Renal cortex interstitium (tissue), 11 donors: ENCODE measurements around the gene PCAT7. TPM values are rescaled to one million over a fixed set of nuclear protein-coding genes. Genes with fewer than 3 reads are reported as not detected.
"Not testable (repeated sequence)": the region's sequence is repeated elsewhere in the genome, so short reads cannot be mapped to it uniquely, and the experiment has no call there.

ENCODE experiments used
- DNase-seq, 11 donors: peaks; one replicate each; pipeline ENCODE4 v3.0.0-alpha.2; 2013; ENCODE audit warnings: low read depth in 9 of 11, low spot score in 4 of 11; ENCODE audit errors: extremely low read depth in 1 of 11
- polyA plus RNA-seq, 3 donors: library from polyadenylated mRNA; unstranded; fragments of 120-200 nt; gene quantifications; one replicate each; pipeline ENCODE4 v1.2.1, GENCODE V29; 2013; ENCODE audit not compliant: insufficient read length in 3 of 3

PCAT7 gene
- polyA plus RNA-seq, 3 donors, result 0.30 to 0.45 (median 0.33) TPM

DNA sequence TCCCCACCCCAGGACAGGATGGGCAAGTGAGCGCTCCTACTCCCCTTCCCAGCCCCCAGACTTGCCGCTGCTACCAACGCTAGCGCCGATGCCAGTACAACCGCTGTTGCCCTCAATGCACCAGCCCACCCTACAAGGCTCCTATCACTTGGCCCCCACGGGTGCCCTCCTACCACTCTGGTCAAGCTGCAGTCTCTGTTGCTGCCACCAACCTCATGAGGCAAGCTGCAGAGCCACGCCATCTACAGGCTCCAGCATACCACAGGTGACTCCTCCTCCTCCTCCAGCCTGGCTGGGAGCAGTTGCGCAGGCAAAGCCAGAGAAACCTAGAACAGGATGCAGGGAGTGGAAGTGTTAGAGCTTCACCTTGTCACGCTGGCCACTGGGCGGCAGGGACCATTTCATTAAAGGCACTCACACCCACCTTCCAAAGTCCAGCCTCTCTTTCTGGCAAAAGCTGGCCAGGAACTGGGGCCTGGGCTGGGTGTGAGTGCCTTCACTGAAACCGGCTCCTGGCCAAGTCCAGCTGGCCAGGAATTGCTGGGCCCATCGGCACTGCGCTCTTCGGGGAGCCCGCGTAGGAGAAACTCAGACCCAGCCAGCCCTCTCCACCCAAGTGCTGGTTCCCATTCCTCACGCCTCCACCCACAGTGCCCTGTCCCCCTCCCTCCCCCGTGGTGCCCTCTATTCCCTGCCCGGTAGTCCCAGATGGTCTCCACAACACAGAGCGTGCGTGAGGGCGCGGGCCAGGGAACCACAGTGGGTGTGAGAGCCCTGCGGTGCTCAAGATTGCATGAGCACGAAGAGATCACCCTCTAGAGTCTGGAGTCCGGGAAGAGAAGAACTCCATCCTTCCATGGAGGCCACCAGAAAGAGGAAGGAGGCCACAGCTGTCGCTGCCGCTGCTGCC lies 1.6 kb upstream of the PCAT7 start:
- no peak for DNase-seq

DNA sequence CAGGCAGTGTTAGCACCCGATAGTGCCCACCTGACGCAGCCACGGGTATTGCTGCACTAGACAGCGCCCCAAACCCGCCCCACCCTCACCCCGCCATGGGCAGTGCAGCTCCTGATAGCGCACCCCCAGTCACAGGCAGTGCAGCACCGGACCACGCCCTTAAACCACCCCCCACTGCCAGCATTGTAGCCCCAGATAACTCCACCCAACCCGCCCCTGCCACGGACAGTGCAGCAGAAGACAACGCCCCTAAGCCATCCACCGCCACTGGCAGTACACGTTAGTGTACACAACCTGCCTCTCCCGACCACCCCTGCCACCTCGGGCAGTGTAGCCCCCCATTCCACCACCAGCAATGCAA lies 825 bp upstream of the PCAT7 start:
- no peak for DNase-seq

DNA sequence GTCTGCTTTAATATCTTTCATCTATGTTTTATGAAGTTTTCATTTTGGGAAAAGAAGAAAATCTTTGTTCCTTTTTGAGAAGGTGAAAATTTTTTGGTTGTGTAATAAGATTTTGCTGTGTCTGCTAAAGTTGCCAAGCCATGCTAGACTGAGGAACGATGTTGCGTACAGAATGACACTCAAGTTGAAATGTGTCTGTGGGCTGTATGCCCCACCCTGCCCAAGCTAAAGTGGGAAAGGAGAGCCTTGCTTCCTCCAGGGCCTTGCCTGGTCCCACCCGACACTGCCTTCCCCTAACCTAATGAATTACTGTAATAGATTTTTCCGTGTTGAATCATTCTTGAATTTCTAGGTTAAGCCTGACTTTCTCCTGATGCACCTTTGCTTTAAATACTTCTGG lies 2.5 kb downstream of the PCAT7 start:
- DNase-seq, result no peak

GRCh38 chr9:94560237-94560636 lies 5.4 kb downstream of the PCAT7 start:
- DNase-seq, result no peak

DNA sequence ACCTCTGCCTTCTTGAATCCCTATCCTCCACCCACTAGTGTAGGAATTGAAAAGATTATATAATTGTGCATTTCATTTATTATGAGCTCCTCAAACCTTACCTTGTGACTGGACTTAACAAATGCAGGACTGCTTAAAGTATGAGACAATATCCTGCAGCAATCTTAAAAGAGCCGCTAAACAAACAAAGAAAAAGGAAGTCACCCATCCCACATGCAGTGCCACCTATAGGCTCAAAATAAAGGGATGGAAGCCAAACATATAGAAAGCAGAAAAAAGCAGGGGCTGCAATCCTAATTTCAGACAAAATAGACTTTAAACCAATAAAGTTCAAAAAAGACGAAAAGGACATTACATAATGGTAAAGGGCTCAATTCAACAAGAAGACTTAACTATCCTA lies 8.7 kb downstream of the PCAT7 start:
- DNase-seq, result no peak

DNA sequence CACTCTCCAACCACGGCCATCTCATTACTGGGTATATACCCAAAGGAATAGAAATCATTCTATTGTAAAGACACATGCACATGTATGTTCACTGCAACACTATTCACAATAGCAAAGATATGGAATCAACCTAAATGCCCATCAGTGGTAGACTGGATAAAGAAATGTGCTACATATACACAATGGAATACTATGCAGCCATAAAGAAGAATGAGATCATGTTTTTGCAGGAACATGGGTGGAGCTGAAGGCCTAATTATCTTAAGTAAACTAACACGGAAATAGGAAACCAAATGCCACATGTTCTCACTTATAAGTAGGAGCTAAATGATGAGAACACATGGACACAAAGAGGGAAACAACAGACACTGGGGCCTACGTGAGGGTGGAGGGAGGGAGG lies 9.4 kb downstream of the PCAT7 start:
- not testable (repeated sequence) for DNase-seq

DNA sequence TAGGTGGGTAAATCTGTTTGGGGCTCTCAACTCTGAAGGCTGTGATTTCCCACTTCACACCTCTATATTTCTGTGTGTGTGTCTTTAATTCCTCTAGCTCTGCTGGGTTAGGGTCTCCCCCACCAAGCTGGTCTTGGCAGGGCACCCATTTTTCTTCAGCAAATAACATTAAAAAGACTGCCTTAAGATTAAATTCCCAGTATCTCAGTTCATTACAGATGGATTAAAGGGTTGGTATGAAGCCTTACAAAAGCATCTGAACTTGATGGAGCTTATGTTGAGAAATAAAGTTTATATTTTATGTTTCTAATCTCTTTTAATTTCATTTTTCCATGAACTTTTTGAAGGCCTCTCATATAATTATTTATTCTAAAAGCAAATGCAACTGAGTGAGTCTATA lies 11.7 kb downstream of the PCAT7 start:
- no peak for DNase-seq

DNA sequence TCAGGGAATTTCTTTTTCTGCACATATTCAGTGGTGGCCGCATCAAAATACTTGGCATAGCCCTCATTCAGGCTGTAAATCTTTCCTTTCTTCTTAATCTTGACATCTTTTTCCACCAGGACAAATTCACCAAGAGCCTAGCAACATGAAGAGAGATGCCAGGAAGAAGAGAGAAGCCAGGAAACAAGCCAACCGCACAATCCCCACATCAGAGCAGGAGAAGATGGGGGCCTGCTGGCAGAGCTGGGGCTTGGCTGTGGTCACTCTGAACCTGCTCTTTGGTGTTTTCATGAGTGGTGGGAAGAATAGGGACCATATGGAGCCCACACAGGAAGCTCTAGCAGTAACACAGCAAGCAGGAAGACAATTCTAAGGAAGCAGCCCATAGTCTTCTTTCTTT lies 12.4 kb downstream of the PCAT7 start:
- DNase-seq, result no peak

DNA sequence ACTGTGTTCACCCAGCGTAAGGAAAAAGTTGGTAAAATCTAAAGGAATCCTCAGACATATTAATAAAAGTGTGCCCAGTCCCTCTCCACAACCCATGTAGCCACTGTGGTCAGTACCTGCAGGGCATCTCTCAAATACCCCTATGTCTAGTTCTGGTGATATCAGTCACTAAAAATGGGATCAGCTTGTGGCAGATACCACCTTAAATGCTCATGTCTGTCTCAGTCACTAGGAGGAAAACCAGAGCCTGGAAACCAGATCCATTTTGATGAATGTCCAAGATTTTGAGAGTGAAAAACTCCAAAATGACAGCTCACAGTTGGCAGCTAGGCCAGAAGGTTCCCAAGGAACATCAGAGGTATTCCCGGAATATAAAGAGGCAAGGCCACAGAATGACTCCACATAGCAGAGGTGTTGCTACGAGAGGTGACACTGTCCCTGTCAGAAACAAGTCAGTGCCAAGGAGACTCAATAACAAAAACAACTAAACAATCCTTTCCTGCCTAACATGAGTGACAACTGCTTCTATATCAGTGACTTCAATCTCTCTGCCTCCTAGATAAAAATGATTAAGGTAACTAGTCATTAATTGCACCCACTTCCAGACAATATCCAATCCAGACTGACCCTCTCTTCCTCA lies 13.5 kb downstream of the PCAT7 start:
- DNase-seq, result no peak

- no peak for DNase-seq
These were observed 14.3 kb downstream of the PCAT7 start for GRCh38 chr9:94568972-94569712.

DNA sequence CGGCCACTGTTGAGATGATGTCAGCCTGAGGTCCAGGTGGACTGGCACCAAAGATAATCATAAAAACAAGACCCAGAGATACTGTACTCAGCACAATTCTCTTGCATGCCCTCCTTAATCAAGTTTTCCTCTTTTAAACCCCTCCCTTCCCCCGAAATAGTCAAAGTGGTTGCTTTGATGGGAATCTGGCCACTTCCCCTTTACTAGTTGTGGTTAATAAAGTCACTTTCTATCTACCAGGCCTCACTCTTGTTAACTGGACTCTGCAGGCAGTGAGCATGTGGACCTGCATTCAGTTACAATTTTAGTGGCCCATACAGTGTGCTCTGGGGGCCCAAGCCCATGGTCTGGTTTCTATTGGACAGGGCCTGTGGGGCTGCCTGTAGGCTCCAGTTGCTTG lies 21.2 kb downstream of the PCAT7 start:
- no peak for DNase-seq

- no peak for DNase-seq
These were observed 22.2 kb downstream of the PCAT7 start for GRCh38 chr9:94577036-94577435.

- no peak for DNase-seq
These were observed 22.7 kb downstream of the PCAT7 start for GRCh38 chr9:94577571-94577970.

GRCh38 chr9:94581728-94582127 lies 26.8 kb downstream of the PCAT7 start:
- DNase-seq, result no peak

DNA sequence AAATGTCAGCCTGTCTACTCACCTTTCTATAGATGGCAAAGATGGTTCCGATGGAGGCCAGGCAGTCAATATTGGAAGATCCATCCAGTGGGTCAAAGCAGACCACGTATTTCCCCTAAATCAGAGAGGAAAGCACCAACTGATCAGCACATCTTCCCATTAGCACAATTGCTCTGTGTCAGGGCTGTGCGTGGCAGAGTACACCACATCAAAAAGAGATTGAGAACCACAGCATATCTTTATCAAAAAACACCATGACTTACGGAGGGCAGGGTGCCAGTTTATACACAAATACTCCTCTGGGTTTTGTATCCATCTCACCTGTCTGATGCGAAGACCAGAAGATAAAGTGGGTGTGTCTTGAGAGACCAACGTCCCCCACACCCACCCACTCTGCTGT lies 29.7 kb downstream of the PCAT7 start:
- no peak for DNase-seq

DNA sequence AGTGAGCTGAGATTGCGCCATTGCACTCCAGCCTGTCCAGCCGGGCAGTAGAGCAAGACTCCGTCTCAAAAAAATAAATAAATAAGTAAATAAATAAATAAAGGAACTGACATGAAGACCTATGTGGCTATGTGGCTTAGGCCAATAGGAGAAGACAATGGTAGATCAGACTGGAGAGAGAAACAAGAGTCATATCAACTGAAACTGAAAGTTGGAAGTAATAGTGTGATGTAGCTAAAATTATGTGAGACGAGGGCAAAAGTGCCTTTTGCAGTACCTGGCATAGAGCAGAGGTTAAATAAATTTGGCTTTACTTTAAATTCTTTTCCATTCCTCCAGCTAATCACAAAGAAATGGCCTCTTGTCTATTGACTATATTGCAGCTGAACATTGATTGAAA lies 31.4 kb downstream of the PCAT7 start:
- no peak for DNase-seq

DNA sequence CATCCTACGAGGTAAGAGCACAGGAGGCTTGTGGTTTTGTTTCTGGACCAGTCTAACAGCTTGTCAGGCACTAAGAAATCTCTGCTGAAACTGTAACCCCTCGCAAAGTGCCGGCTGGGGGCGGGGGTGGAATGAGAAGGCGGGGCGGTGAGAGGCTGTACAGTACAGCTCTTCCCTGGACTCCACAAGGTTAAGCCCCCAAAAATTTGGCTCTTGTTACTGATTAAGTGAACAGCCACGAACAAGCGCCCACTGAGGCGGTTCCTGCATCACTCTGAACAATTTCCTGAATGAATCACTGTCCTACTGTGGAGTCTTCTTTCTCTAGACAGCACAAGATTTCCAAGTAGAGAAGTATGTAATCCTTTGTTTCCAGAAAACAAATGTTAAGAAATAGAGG lies 31.9 kb downstream of the PCAT7 start:
- no peak for DNase-seq

DNA sequence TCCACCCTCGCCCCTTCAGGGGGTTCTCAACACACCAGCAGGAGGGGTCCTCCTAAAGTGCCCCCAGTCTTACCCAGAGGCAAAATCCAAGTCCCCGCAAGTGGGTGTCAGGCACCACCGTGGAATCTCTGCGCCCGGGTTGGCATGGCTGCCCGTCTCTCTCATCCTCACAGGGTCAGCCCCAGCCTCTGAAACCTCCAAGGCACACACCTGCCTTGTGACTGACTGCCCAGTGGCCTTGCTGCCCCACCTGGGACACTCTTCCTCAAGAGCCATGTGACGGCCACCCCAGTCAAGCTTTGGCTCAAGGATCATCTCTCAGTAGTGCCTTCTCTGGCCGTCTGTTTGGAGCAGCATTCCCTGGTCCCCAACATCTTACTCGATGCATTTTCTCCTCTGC lies 33.8 kb downstream of the PCAT7 start:
- DNase-seq, result no peak

GRCh38 chr9:94591046-94591545 lies 36.2 kb downstream of the PCAT7 start:
- DNase-seq, result not testable (repeated sequence)

GRCh38 chr9:94591876-94592275 lies 37.0 kb downstream of the PCAT7 start:
- no peak for DNase-seq
